Left ventricle myocardium inferior (tissue), 1 donor: Measurements from ENCODE around the gene ZNF709. TPM values are rescaled to one million over a fixed set of nuclear protein-coding genes. Genes with fewer than 3 reads are reported as not detected.

Source experiments
- DNase-seq: peaks from one replicate; pipeline ENCODE4 v3.0.0-alpha.2; 2020
- H3K27ac ChIP-seq: fragments of 200-600 bp; replicated peaks from 2 replicates; pipeline ENCODE4 v1.8.0; 2021
- H3K27me3 ChIP-seq: fragments of 200-600 bp; 2 replicates; pipeline ENCODE4 v1.8.0; 2021; ENCODE audit warnings: low read depth
- H3K36me3 ChIP-seq: fragments of 200-600 bp; 2 replicates; pipeline ENCODE4 v1.8.0; 2021
- H3K4me1 ChIP-seq: fragments of 200-600 bp; 2 replicates; pipeline ENCODE4 v1.8.0; 2021
- H3K4me3 ChIP-seq: fragments of 200-600 bp; 2 replicates; pipeline ENCODE4 v1.8.0; 2021; ENCODE audit warnings: mild to moderate bottlenecking, moderate library complexity
- H3K9me3 ChIP-seq: fragments of 200-600 bp; replicated peaks from 2 replicates; pipeline ENCODE4 v1.8.0; 2021
- intact Hi-C: fragments of 100-400 bp; cut with micrococcal nuclease; formaldehyde crosslinking; loops from one replicate; pipeline ENCODE4 v1.11.0; 2022
- total RNA-seq: library from RNA; stranded (reverse); fragmentation: NEBNext Ultra II Directional; extraction: Animal tissue kit (Norgen Biotek cat#: 25700); gene quantifications from one replicate; pipeline ENCODE4 v1.2.1, GENCODE V29; 2021
- TF ChIP-seq, protein P1 (sequence below): fragments of 200-600 bp; IDR thresholded peaks from 2 replicates; pipeline ENCODE4 v1.8.0; 2021; ENCODE audit warnings: antibody characterized with exemption, mild to moderate bottlenecking, borderline replicate concordance
- donor health status: DM: no; HTN: yes; CAD: no; lungs with severe emphysema.

The ZNF709 gene
- total RNA-seq, 1 donor from 2014 or later, result 1.1 TPM

DNA sequence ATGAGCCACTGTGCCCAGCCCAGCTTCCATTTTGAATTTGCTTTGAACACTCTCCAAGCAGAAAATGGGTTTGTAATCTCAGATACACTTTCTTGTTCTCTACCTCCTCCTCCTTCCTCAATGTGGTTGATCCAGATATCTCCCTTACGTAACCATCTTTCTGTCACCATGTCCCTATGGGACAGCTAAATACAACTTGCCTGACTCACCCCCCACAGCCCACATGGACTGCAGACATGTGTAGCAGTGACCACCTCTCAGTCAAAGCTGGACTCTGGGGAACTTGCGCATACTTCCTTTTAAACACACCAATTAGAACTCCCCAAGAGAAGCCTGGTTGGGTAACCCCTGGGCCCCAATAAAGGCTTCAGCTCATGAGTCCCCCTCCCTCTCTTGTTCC is 72.7 kb downstream of the ZNF709 start:
- H3K4me3 ChIP-seq, result no peak overlapping the region
- no peaks in the 10 kb centered on the region for H3K4me1 ChIP-seq
- H3K27me3 ChIP-seq, result no peaks in the 10 kb centered on the region
- TF ChIP-seq, protein P1, sequence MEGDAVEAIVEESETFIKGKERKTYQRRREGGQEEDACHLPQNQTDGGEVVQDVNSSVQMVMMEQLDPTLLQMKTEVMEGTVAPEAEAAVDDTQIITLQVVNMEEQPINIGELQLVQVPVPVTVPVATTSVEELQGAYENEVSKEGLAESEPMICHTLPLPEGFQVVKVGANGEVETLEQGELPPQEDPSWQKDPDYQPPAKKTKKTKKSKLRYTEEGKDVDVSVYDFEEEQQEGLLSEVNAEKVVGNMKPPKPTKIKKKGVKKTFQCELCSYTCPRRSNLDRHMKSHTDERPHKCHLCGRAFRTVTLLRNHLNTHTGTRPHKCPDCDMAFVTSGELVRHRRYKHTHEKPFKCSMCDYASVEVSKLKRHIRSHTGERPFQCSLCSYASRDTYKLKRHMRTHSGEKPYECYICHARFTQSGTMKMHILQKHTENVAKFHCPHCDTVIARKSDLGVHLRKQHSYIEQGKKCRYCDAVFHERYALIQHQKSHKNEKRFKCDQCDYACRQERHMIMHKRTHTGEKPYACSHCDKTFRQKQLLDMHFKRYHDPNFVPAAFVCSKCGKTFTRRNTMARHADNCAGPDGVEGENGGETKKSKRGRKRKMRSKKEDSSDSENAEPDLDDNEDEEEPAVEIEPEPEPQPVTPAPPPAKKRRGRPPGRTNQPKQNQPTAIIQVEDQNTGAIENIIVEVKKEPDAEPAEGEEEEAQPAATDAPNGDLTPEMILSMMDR, result no peak
- no peak overlapping the region for H3K27ac ChIP-seq
- no peaks in the 10 kb centered on the region for H3K36me3 ChIP-seq
- peaks cover 8% of the 10 kb centered on the region for H3K9me3 ChIP-seq
- DNase-seq, result no peak
- intact Hi-C loops, result no loop called here

Other genes with a start within 250 kb of the ZNF709 start
- gene ZNF44, start 189.9 kb downstream of the ZNF709 start, total RNA-seq, result 7.8 TPM
- gene ZNF563, start 151.2 kb downstream of the ZNF709 start, total RNA-seq, result 4.5 TPM
- gene ZNF442, start 119.1 kb downstream of the ZNF709 start, total RNA-seq, result 3.4 TPM
- gene ZNF799, start 83.5 kb downstream of the ZNF709 start, total RNA-seq, result 2.0 TPM
- gene ZNF443, start 43.8 kb downstream of the ZNF709 start, total RNA-seq, result 2.3 TPM
- 11.1 TPM for gene ZNF564, start 66.7 kb upstream of the ZNF709 start, total RNA-seq
- 4.1 TPM for gene ZNF490, start 126.0 kb upstream of the ZNF709 start, total RNA-seq
- gene ZNF791, start 126.1 kb upstream of the ZNF709 start, total RNA-seq, result 15.4 TPM
- gene MAN2B1, start 181.9 kb upstream of the ZNF709 start, total RNA-seq, result 26.7 TPM
- gene WDR83, start 182.0 kb upstream of the ZNF709 start, total RNA-seq, result 8.4 TPM
- 50.8 TPM for gene DHPS, start 197.1 kb upstream of the ZNF709 start, total RNA-seq
- gene GNG14, start 203.2 kb upstream of the ZNF709 start, total RNA-seq, result not detected
- gene FBXW9, start 211.8 kb upstream of the ZNF709 start, total RNA-seq, result 1.8 TPM
- 33.1 TPM for gene TNPO2, start 239.1 kb upstream of the ZNF709 start, total RNA-seq
- gene TRIR, start 249.9 kb upstream of the ZNF709 start, total RNA-seq, result 122 TPM